Forelimb muscle (tissue), 1 donor: ENCODE data around the gene RDX. TPM values are rescaled to one million over a fixed set of nuclear protein-coding genes. Genes with fewer than 3 reads are reported as not detected.
"Not testable (repeated sequence)": the region's sequence is repeated elsewhere in the genome, so short reads cannot be mapped to it uniquely, and the experiment has no call there.

ENCODE experiments used
- DNase-seq: peaks from one replicate; pipeline ENCODE4 v3.0.0-alpha.2; 2013; ENCODE audit warnings: low read depth
- polyA plus RNA-seq: library from polyadenylated mRNA; unstranded; fragments of 120-200 nt; gene quantifications from one replicate; pipeline ENCODE4 v1.2.1, GENCODE V29; 2013; ENCODE audit not compliant: insufficient read length

RDX gene
- polyA plus RNA-seq, 1 donor, result 77.8 TPM

DNA sequence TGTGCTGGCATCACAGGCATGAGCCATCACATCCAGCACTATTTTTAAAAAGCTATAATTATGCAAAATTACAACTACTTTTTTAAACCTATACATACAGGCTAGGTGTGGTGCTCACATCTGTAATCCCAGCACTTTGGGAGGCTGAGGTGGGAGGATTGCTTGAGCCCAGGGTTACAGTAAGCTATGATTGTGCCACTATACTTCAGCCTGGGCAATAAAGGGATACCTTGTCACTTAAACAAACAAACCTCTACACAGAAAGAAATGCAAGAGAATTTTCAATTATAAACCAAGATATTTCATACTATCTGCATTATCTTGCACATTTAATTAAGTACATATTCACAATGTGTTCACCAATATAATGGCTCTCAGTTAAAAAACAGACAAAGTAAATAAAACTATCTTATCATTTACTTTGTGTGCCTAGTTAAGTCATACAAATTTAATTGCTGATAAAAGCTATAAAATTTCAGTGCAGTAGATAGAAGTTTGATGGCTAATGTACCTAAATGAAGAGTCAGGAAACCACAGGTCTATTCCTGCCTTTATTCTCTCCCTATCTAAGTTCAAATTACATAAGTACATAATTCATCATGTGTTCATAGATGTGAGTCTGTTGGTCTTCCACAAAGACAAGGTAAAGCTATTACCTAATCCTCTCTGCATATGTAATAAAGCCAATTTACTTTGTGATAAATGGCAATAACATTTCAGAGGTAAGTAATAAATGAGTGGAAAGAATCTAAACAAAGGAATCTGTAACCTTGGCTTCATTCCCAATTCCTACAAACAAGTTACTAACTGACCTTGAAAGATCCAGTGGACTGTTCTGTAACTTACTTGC, 9.0 kb upstream of the RDX start:
- no peak for DNase-seq

GRCh38 chr11:110303414-110303826, 7.0 kb upstream of the RDX start:
- no peak for DNase-seq

DNA sequence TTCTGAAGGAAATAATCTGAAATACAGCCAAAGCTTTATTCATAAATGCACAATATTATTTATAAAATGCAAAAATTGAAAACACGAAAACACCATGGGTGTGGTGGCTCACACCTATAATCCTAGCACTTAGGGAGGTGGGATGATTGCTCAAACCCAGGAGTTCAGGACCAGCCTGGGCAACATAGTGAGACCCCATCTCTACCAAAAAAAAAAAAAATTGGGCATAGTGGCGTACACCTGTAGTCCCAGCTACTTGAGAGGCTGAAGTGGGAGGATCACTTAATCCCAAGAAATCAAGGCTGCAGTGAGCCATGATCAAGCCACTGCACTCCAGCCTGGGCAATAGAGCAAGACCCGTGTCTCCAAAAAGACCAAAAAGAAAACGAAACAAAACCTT, 5.2 kb upstream of the RDX start:
- DNase-seq, result no peak

- DNase-seq, result no peak
Observed at GRCh38 chr11:110301032-110301431, 4.6 kb upstream of the RDX start.

DNA sequence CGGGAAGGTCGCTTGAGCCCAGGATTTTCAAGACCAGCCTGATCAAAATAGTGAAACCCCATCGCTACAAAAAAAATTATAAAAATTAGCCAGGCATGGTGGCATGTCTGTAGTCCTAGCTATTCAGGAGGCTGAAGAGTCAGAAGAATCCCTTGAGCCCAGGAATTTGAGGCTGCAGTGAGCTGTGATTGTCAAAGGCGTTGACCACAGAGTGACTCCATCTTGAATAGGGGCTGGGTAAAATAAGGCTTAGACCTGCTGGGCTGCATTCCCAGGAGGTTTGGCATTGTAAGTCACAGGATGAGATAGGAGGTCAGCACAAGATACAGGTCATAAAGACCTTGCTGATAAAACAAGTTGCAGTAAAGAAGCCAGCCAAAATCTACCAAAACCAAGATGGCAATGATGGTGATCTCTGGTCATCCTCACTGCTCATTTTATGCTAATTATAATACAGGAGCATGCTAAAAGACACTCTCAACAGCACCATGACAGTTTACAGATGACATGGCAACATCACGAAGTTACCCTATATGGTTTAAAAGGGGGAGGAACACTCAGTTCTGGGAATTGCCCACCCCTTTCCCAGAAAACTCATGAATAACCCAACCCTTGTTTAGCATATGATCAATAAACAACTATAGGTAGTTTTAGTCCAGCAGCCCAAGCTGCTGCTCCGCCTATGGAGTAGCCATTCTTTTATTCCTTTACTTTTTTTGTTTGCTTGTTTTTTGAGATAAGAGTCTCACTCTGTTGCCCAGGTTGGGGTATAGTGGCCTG, 2.8 kb upstream of the RDX start:
- no peak for DNase-seq

DNA sequence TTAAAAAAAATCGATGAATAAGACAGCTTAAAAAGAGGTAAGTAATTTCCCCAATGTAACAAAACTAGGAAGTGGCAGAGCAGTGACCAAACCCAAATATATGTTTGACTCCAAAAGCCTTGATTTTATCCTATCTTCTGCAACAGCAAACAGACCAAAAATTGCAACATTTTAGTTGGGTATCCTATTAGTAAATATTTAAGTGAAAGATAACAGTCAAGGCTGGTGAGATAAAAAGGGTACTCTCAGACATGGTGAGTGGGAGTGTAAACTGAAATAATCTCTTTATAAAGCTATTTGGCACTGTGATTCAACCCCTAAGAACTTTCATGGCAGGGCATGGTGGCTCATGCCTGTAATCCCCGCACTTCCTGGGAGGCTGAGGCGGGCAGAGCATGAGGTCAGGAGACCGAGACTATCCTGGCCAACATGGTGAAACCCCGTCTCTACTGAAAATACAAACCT, 1.9 kb upstream of the RDX start:
- no peak for DNase-seq

DNA sequence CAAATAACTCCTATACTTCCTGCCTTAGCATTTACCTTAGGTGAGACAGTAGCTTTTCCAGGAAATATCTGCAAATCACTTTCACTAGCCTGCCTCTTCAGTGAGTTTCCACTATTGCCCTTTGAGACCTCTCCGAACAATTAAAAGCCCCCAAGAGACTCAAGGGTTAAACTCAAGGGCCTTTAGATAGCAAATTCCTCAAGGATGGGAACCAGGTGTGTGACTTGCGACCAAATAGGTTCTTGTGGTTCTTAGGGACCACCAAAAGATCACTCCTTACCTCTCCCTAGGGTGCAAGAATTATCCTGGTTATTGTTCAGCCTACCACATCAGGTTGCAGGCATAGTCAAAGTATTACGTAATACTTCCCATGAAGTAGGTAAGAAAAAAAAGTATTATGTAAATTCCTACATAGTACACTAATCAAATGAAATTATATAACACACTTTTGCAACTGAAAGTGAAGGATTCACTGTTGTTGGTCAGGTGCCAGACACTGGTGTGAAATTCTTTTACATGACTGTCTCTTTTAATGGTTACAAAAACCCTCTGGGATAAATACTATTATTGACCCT, 1.4 kb upstream of the RDX start:
- no peak for DNase-seq

- DNase-seq, result no peak
Observed at GRCh38 chr11:110297076-110297725, 787 bp upstream of the RDX start.

GRCh38 chr11:110295531-110296225, 736 bp downstream of the RDX start:
- DNase-seq, result no peak

- no peak for DNase-seq
Observed at GRCh38 chr11:110295086-110295485, 1.3 kb downstream of the RDX start.

DNA sequence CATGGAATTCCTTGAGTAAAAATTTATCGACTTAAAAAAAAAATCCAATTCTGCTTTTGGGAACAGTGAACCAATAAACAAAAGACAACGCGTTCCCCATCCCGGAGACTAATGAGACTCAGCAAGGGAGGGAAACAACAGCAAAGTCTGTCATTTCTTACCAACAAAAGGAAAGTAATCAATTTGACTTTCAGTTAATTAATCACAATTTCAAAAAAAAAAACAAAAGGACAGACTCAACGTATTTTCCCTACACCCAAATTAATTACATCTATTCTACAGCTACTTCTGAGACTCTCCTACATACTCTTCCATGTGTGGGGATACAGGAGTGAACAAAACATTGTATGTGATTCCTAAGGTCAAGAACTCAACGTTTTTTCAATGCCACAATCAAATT, 1.9 kb downstream of the RDX start:
- DNase-seq, result no peak

DNA sequence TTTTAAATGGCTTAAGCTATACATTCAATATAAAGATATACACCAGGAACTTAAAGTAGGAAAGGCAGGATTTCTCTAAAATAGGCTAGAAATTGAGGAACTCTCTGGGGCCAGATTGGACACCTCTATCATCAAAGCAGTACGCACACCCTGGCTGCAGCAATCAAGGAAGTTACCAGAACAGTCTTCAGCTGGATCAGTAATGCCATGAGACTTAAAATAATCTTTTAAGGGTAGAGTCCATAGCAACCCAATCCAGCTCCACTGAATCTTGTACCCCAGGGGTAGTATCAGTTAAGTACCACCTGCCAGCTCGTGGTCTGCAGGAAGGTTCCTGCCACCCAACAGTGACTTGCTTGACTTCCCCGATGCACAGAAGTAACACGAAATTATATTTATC, 3.0 kb downstream of the RDX start:
- no peak for DNase-seq

DNA sequence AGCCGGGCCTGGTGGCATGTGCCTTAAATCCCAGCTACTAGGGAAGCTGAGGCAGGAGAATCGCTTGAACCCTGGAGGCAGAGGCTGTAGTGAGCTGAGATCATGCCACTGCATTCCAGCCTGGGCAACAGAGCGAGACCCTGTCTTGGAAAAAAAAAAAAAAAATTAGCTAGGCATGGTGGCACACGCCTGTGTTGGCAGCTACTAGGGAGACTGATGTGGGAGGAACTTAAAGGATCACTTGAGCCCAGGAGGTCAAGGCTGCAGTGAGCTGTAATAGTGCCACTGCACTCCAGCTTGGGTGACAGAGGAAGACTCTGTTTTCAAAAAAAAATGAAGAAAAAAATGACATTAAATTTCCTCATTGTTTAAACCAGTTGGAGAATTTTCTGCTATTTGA, 4.3 kb downstream of the RDX start:
- DNase-seq, result not testable (repeated sequence)

DNA sequence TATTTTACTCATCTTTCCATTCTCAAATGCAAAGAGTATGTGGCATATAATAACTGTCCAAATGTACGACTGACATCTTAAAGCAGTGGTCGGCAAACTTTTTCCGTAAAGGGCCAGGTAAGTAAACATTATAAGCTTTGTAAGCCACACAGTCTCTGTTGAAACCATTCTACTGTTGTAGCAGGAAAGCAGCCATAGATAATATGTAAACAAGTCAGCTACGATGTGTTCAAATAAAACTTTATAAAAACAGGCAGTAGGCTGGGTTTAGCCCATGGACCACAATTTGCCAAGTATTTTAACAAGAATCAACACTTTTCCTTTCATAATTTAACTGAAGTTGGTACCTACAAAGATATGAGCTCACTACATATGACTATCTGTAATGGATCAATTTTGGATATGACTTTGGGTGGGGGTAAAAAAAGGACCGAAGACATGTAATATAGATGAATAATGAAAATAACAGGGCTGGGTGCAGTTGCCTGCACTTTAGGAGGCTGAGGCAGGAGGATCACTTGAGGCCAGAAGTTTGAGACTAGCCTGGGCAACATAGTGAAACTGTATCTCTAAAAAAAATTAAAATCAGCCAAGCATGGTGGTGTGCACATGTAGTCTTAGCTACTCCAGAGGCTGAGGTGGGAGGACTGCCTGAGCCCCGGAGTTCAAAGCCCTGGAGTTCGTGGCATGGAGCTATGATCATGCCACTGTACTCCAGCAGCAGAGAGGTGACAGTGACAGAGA, 5.7 kb downstream of the RDX start:
- no peak for DNase-seq

DNA sequence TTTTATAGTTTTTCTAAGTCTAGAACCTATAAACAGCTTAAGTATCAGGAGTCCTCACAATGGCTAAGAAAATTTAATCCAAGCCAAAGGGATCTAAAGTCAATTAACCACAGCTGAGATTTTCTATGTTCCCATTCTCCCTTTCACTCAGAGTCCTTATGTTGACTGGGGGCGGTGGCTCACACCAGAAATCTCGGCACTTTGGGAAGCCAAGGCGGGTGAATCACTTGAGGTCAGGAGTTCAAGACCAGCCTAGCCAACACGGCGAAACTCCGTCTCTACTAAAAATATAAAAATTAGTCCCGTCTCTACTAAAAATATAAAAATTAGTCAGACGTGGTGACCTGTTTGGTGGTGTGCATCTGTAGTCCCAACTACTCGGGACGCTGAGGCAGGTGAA, 6.9 kb downstream of the RDX start:
- DNase-seq, result no peak

- no peak for DNase-seq
Observed at GRCh38 chr11:110287537-110287936, 8.9 kb downstream of the RDX start.

DNA sequence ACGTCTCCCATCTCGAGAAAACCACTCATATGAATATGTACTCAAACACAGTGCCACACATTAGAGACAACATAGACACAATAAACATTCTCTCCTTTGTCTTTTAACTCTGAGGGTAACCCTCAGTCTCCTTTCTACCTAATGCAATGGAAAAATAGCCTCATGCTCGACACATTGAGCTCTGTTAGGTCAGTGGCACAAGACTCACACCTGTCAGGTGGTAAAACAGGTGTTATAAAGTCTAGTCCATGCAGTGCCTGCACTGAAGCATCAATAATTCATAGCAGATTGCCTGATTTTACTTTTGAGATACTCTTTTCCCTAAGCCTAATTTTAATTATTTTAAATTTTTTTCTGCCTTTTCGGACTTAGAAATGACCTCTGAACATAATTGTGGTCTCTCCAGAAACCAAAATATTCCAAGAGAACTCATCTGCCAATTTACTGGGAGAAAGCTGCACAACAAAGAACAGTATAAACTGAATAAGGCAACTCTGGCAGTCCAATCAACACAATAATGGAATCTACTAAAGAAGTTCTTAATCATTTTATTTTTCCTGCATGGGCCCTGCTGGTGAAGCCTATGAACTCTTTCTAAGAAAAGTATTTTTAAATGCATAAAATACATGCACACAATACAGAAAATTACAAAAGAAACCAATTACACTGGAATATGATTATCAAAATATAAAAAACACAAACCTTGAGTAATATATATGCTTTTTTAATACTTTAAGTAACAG, 9.9 kb downstream of the RDX start:
- DNase-seq, result no peak

- no peak for DNase-seq
Observed at GRCh38 chr11:110283862-110284261, 12.6 kb downstream of the RDX start.

GRCh38 chr11:110280595-110280994, 15.8 kb downstream of the RDX start:
- DNase-seq, result not testable (repeated sequence)

DNA sequence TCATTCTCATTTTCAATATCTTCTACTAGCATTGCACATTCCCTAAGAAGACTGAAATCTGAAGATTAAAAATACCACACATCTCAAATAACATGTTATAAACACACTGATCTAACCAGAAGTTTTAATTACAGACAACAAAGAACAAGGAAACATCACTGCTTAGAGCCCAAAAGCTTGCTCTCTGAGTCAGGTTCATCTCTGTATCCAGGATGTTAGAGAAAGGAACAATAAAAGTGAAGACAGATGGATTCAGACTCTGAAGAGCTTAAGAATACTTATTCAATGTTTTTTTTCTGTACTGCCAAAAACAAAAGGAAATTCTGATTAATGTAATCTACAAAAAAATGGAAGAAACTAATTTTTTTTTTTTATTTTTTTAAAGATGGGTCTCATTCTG, 16.5 kb downstream of the RDX start:
- no peak for DNase-seq
